PC-3 (cell line): Measurements from ENCODE around the gene PTPRD.

Experiments used
- CTCF ChIP-seq: fragments of 300-600 bp; sonication (generic); conservative IDR thresholded peaks from 2 replicates; pipeline ENCODE4 v1.5.1; 2017; ENCODE audit warnings: antibody characterized with exemption, low read depth, mild to moderate bottlenecking, low read length
- EZH2 ChIP-seq: fragments of 300-600 bp; sonication (generic); IDR thresholded peaks from one replicate; pipeline ENCODE4 v1.6.1; 2017; ENCODE audit warnings: antibody characterized with exemption, mild to moderate bottlenecking, low read length; ENCODE audit not compliant: unreplicated experiment

- TF ChIP-seq CTCF (no peak), EZH2 (no peak)
Measured at GRCh38 chr9:8783941-8784340, 1828.9 kb downstream of the PTPRD start.
